Chondrocyte (in vitro differentiated cells): ENCODE results near the gene SH3PXD2A. TPM values are rescaled to one million over a fixed set of nuclear protein-coding genes. Genes with fewer than 3 reads are reported as not detected.

Experiments
- DNase-seq: peaks from one replicate; pipeline ENCODE4 v3.0.0; 2021; ENCODE audit warnings: mixed read lengths, low spot score
- H3K27ac Mint-ChIP-seq: one replicate; pipeline ENCODE4 v1.8.0; 2021; ENCODE audit warnings: mild to moderate bottlenecking, moderate library complexity, mixed read lengths; ENCODE audit not compliant: unreplicated experiment
- H3K27me3 Mint-ChIP-seq: 2 replicates; pipeline ENCODE4 v1.8.0; 2021; ENCODE audit warnings: low read depth, mixed read lengths
- H3K36me3 Mint-ChIP-seq: 2 replicates; pipeline ENCODE4 v1.8.0; 2021; ENCODE audit warnings: low read depth, mixed read lengths
- H3K4me1 Mint-ChIP-seq: 2 replicates; pipeline ENCODE4 v1.8.0; 2021; ENCODE audit warnings: low read depth, mild to moderate bottlenecking, mixed read lengths
- H3K4me3 Mint-ChIP-seq: one replicate; pipeline ENCODE4 v1.8.0; 2021; ENCODE audit warnings: mild to moderate bottlenecking, moderate library complexity, mixed read lengths; ENCODE audit not compliant: unreplicated experiment
- H3K9me3 Mint-ChIP-seq: 2 replicates; pipeline ENCODE4 v1.8.0; 2021; ENCODE audit warnings: low read depth, mixed read lengths
- total RNA-seq: library from RNA; stranded (reverse); gene quantifications from 3 replicates; pipeline ENCODE4 v1.2.1, GENCODE V29; 2021
- TF ChIP-seq, protein P1 (sequence below): fragments of 200-600 bp; sonication (generic); IDR thresholded peaks from 2 replicates; pipeline ENCODE4 v1.5.0; 2021; ENCODE audit warnings: antibody characterized with exemption, mild to moderate bottlenecking, moderate library complexity

The SH3PXD2A gene
- total RNA-seq, 1 donor from 2014 or later, result 46.0 TPM

DNA sequence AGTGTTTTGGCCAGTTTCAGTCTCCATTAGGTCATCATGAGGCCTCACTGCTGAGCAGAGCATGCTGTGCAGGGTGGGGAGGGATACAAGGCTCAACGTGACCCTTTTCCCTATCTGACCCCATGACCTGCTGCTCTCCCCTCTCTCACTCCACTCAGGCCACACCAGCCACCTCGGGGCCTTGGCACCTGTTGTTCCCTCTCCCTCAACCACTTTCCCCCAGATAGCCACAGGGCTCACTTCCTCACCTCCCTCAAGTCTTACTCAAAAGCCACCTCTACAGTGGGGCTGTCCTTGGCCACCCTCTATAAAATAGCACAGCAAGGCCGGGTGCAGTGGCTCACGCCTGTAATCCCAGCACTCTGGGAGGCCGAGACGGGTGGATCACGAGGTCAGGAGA is 13.9 kb downstream of the SH3PXD2A start:
- TF ChIP-seq, protein P1, sequence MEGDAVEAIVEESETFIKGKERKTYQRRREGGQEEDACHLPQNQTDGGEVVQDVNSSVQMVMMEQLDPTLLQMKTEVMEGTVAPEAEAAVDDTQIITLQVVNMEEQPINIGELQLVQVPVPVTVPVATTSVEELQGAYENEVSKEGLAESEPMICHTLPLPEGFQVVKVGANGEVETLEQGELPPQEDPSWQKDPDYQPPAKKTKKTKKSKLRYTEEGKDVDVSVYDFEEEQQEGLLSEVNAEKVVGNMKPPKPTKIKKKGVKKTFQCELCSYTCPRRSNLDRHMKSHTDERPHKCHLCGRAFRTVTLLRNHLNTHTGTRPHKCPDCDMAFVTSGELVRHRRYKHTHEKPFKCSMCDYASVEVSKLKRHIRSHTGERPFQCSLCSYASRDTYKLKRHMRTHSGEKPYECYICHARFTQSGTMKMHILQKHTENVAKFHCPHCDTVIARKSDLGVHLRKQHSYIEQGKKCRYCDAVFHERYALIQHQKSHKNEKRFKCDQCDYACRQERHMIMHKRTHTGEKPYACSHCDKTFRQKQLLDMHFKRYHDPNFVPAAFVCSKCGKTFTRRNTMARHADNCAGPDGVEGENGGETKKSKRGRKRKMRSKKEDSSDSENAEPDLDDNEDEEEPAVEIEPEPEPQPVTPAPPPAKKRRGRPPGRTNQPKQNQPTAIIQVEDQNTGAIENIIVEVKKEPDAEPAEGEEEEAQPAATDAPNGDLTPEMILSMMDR, result no peak

GRCh38 chr10:103840740-103841070 is 14.7 kb downstream of the SH3PXD2A start:
- Mint-ChIP-seq H3K4me1 (peaks cover 8% of the 10 kb centered on the region), H3K27me3 (peaks cover 3% of the 10 kb centered on the region), H3K36me3 (no peaks in the 10 kb centered on the region), H3K4me3 (no peak overlapping the region), H3K27ac (no peak overlapping the region), H3K9me3 (no peaks in the 10 kb centered on the region)
- TF ChIP-seq, protein P1, result no peak
- DNase-seq, result no peak

More for the DNA sequence above, 13.9 kb downstream of the SH3PXD2A start:
- H3K4me3 Mint-ChIP-seq, result no peak overlapping the region
- H3K27me3 Mint-ChIP-seq, result peaks cover 3% of the 10 kb centered on the region
- H3K9me3 Mint-ChIP-seq, result no peaks in the 10 kb centered on the region
- H3K36me3 Mint-ChIP-seq, result no peaks in the 10 kb centered on the region
- no peak overlapping the region for H3K27ac Mint-ChIP-seq
- peaks cover 8% of the 10 kb centered on the region for H3K4me1 Mint-ChIP-seq
- DNase-seq, result no peak

DNA sequence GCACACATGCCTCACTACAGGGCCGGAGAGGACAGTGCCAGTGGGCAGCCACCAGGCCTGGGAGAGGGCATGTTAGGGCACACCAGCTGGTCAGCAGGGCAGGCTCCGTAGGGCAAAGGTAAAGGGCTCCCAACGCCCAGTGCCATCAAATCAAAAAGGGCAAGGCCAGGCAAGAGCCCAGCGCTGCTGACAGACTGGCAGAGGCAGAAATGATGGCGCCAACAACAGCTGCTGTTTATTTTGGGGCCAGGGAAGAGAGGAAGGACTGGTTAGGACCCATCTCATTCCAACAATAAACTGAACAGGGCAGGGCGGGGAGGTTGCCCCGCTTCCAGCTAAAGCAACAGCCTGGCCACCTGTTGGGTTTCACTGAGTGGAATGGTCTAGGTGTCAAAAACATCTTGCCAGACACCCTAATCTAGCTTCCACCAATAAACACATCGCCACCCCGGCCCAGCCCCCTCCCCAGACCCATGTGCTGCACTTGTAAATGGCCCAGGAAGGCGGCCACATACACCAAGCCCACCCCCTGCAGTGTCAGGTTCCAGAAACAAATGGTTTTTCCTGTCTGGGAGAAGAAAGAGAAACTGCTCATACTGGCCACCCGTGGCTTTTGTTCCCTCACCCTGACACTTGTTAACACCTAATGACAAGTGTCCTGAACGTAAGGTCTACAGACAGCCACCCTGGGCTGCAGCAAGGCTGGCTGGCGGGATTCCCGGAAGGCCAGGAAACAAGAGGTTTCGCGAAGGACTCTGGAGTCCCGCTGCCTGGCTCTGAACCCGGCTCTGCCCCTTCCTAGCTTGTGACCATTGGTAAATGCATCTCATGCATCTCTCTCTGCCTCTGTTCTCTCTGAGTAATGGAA is 15.3 kb downstream of the SH3PXD2A start:
- no peaks in the 10 kb centered on the region for H3K9me3 Mint-ChIP-seq
- H3K27ac Mint-ChIP-seq, result no peak overlapping the region
- peaks cover 3% of the 10 kb centered on the region for H3K27me3 Mint-ChIP-seq
- TF ChIP-seq, protein P1, result no peak
- no peak overlapping the region for H3K4me3 Mint-ChIP-seq
- DNase-seq, result no peak
- peaks cover 8% of the 10 kb centered on the region for H3K4me1 Mint-ChIP-seq
- no peaks in the 10 kb centered on the region for H3K36me3 Mint-ChIP-seq

DNA sequence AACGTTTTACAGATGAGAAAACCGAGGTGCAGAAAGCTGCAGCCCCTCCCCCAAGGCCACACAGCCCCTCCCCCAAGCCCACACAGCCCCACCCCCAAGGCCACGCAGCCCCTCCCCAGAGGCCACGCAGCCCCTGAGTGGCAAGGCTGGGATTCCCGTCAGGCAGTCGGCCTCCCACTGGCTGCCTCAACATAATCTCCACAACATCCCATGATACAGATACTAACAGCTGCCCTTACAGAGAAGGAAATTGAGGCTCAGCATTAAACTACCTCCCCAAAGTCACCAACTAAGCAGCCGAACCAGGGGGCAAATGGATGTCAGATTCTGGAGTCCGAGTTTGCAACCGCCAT is 15.9 kb downstream of the SH3PXD2A start:
- H3K4me1 Mint-ChIP-seq, result peaks cover 8% of the 10 kb centered on the region
- H3K27me3 Mint-ChIP-seq, result peaks cover 3% of the 10 kb centered on the region
- H3K4me3 Mint-ChIP-seq, result no peak overlapping the region
- no peaks in the 10 kb centered on the region for H3K9me3 Mint-ChIP-seq
- H3K27ac Mint-ChIP-seq, result no peak overlapping the region
- TF ChIP-seq, protein P1, result no peak
- H3K36me3 Mint-ChIP-seq, result no peaks in the 10 kb centered on the region
- DNase-seq, result no peak

GRCh38 chr10:103838862-103839518 is 16.4 kb downstream of the SH3PXD2A start:
- Mint-ChIP-seq H3K9me3 (no peaks in the 10 kb centered on the region), H3K4me3 (no peak overlapping the region), H3K4me1 (peaks cover 5% of the 10 kb centered on the region), H3K27ac (no peak overlapping the region), H3K36me3 (no peaks in the 10 kb centered on the region), H3K27me3 (peaks cover 3% of the 10 kb centered on the region)
- no peak for DNase-seq
- TF ChIP-seq, protein P1, result no peak
